CD4-positive, CD25-positive, alpha-beta regulatory T cell (primary cell): ENCODE data around the gene NUP62CL. TPM values are rescaled to one million over a fixed set of nuclear protein-coding genes. Genes with fewer than 3 reads are reported as not detected.

ENCODE experiments used
- ATAC-seq, 2 donors: fragments of 150-1000 bp; cut with Tn5 transposase; one replicate each; pipeline ENCODE4 v1.10.0; 2021; ENCODE audit warnings: low read depth in 2 of 2, moderate number of reproducible peaks in 2 of 2, moderate library complexity in 1 of 2
- DNase-seq, 3 donors: peaks; one replicate each; pipeline versions ENCODE4 v3.0.0 to v3.0.0-alpha.2; 2012 to 2022; ENCODE audit warnings: mixed read lengths in 1 of 3
- H3K27ac ChIP-seq: one replicate; pipeline ENCODE4 v1.7.0; 2013; ENCODE audit warnings: mild to moderate bottlenecking, low read length; ENCODE audit not compliant: insufficient read depth, poor library complexity, severe bottlenecking
- H3K27me3 ChIP-seq: one replicate; pipeline ENCODE4 v1.7.0; 2013; ENCODE audit warnings: low read length; ENCODE audit not compliant: control insufficient read depth, insufficient read depth
- H3K36me3 ChIP-seq: one replicate; pipeline ENCODE4 v1.7.0; 2013; ENCODE audit warnings: mild to moderate bottlenecking, low read length, moderate library complexity; ENCODE audit not compliant: control insufficient read depth, insufficient read depth
- H3K4me1 ChIP-seq: 2 replicates; pipeline ENCODE4 v1.7.0; 2013; ENCODE audit warnings: mild to moderate bottlenecking, low read length; ENCODE audit not compliant: insufficient read depth, control insufficient read depth, poor library complexity, severe bottlenecking
- H3K4me3 ChIP-seq: one replicate; pipeline ENCODE4 v1.7.0; 2013; ENCODE audit warnings: low read depth, mild to moderate bottlenecking, low read length, moderate library complexity
- H3K9me3 ChIP-seq, 2 experiments: 1 replicate in 1 of 2; 2 replicates in 1 of 2; pipeline ENCODE4 v1.7.0; 2013; ENCODE audit warnings: low read length in 2 of 2, mild to moderate bottlenecking in 1 of 2, moderate library complexity in 1 of 2; ENCODE audit not compliant: control insufficient read depth in 2 of 2
- H3K27ac Mint-ChIP-seq, 3 donors: one replicate each; pipeline ENCODE4 v1.8.0; 2020 to 2022; ENCODE audit warnings: mild to moderate bottlenecking in 3 of 3, mixed read lengths in 3 of 3, moderate library complexity in 2 of 3
- H3K27me3 Mint-ChIP-seq: one replicate; pipeline ENCODE4 v1.8.0; 2022; ENCODE audit warnings: mild to moderate bottlenecking, mixed read lengths
- H3K36me3 Mint-ChIP-seq: one replicate; pipeline ENCODE4 v1.8.0; 2020; ENCODE audit warnings: mixed read lengths
- H3K4me1 Mint-ChIP-seq, 4 donors: one replicate each; pipeline ENCODE4 v1.8.0; 2020 to 2022; ENCODE audit warnings: mixed read lengths in 4 of 4, mild to moderate bottlenecking in 1 of 4
- H3K4me3 Mint-ChIP-seq, 4 donors: one replicate each; pipeline ENCODE4 v1.8.0; 2020 to 2022; ENCODE audit warnings: mild to moderate bottlenecking in 4 of 4, mixed read lengths in 4 of 4, moderate library complexity in 3 of 4
- H3K9me3 Mint-ChIP-seq, 7 donors: one replicate each; pipeline ENCODE4 v1.8.0; 2020 to 2022; ENCODE audit warnings: mixed read lengths in 7 of 7, mild to moderate bottlenecking in 3 of 7, moderate library complexity in 2 of 7
- polyA plus RNA-seq, 4 donors: library from polyadenylated mRNA; unstranded; fragments of 300-500 nt; fragmentation: Illumina TruSeq; gene quantifications; one replicate each; pipeline ENCODE4 v1.2.3, GENCODE V29; 2021
- total RNA-seq: library from RNA; stranded (reverse); gene quantifications from one replicate; pipeline ENCODE4 v1.2.3, GENCODE V29; 2022

The NUP62CL gene
- total RNA-seq (3.3 TPM), polyA plus RNA-seq (1 to 10 TPM in 3 of 4 donors, under 1 TPM in 1; 0.80 to 2.3 (median 1.4) TPM)

- Mint-ChIP-seq H3K27me3 (no peaks in the 10 kb centered on the region), H3K4me3 (peak within 1 kb of the TSS; percentile 69 to 94 (median 88)), H3K36me3 (no peaks in the 10 kb centered on the region), H3K4me1 (peaks cover 0 to 8% (median 1%) of the 10 kb centered on the region in 4 donors), H3K9me3 (no peaks in the 10 kb centered on the region), H3K27ac (peak within 1 kb of the TSS; percentile 56 to 85 (median 65))
- Histone ChIP-seq H3K36me3 (no peaks in the 10 kb centered on the region), H3K9me3 (no peaks in the 10 kb centered on the region), H3K27me3 (no peaks in the 10 kb centered on the region), H3K4me3 (peak within 1 kb of the TSS; percentile 53), H3K4me1 (no peaks in the 10 kb centered on the region), H3K27ac (peak within 1 kb of the TSS; percentile 14)
- ATAC-seq: peak; percentile 88 to 92
- peak; percentile 64 to 74 (median 65) for DNase-seq
Observed at GRCh38 chrX:107205770-107206696, at the start of gene NUP62CL, which contains the start of gene DNAAF6. TSS of gene NUP62CL (minus strand) at chrX:107206433. CDS start at chrX:107175146, 31,287 bp downstream. TSS of gene DNAAF6 (plus strand) at chrX:107206611. CDS start at chrX:107212876, 6,265 bp downstream.

GRCh38 chrX:107228486-107228819 is 22.2 kb upstream of the NUP62CL start:
- no peak overlapping the region for H3K4me3 Mint-ChIP-seq
- no peaks in the 10 kb centered on the region for H3K36me3 Mint-ChIP-seq
- no peak overlapping the region for H3K27ac Mint-ChIP-seq

GRCh38 chrX:107227780-107228485 is 21.7 kb upstream of the NUP62CL start:
- Mint-ChIP-seq H3K4me3 (no peak overlapping the region), H3K4me1 (no peaks in the 10 kb centered on the region), H3K27ac (no peak overlapping the region), H3K36me3 (no peaks in the 10 kb centered on the region), H3K27me3 (peaks cover 6% of the 10 kb centered on the region), H3K9me3 (peaks cover 0 to 4% (median 0%) of the 10 kb centered on the region in 7 donors)
- DNase-seq: no peak
- Histone ChIP-seq H3K36me3 (no peaks in the 10 kb centered on the region), H3K4me1 (no peaks in the 10 kb centered on the region), H3K9me3 (no peaks in the 10 kb centered on the region), H3K27ac (no peak overlapping the region), H3K4me3 (no peak overlapping the region), H3K27me3 (no peaks in the 10 kb centered on the region)
- ATAC-seq: no peak

More at GRCh38 chrX:107228486-107228819, 22.2 kb upstream of the NUP62CL start:
- Mint-ChIP-seq H3K4me1 (no peaks in the 10 kb centered on the region), H3K27me3 (peaks cover 6% of the 10 kb centered on the region), H3K9me3 (peaks cover 0 to 4% (median 0%) of the 10 kb centered on the region in 7 donors)
- Histone ChIP-seq H3K4me1 (no peaks in the 10 kb centered on the region), H3K36me3 (no peaks in the 10 kb centered on the region), H3K4me3 (no peak overlapping the region), H3K27ac (no peak overlapping the region), H3K27me3 (no peaks in the 10 kb centered on the region), H3K9me3 (no peaks in the 10 kb centered on the region)
- DNase-seq (no peak), ATAC-seq (no peak)

- Mint-ChIP-seq H3K4me1 (no peaks in the 10 kb centered on the region), H3K27ac (no peak overlapping the region), H3K4me3 (no peak overlapping the region), H3K27me3 (peaks cover 6% of the 10 kb centered on the region), H3K36me3 (no peaks in the 10 kb centered on the region), H3K9me3 (peaks cover 0 to 4% (median 0%) of the 10 kb centered on the region in 7 donors)
- no peaks in the 10 kb centered on the region for H3K36me3 ChIP-seq
- H3K4me3 ChIP-seq: no peak overlapping the region
- DNase-seq (no peak), ATAC-seq (no peak)
- H3K27ac ChIP-seq: no peak overlapping the region
- no peaks in the 10 kb centered on the region for H3K27me3 ChIP-seq
- H3K9me3 ChIP-seq: no peaks in the 10 kb centered on the region
- no peaks in the 10 kb centered on the region for H3K4me1 ChIP-seq
Observed at GRCh38 chrX:107226757-107227156, 20.5 kb upstream of the NUP62CL start.

- Mint-ChIP-seq H3K4me1 (no peaks in the 10 kb centered on the region), H3K4me3 (no peak overlapping the region), H3K27me3 (peaks cover 22% of the 10 kb centered on the region), H3K27ac (no peak overlapping the region), H3K9me3 (peaks cover 0 to 1% (median 0%) of the 10 kb centered on the region in 7 donors), H3K36me3 (no peaks in the 10 kb centered on the region)
- H3K9me3 ChIP-seq: no peaks in the 10 kb centered on the region
- H3K27me3 ChIP-seq: peaks cover 4% of the 10 kb centered on the region
- ATAC-seq (no peak), DNase-seq (no peak)
- no peak overlapping the region for H3K4me3 ChIP-seq
- H3K4me1 ChIP-seq: no peaks in the 10 kb centered on the region
- H3K36me3 ChIP-seq: no peaks in the 10 kb centered on the region
- no peak overlapping the region for H3K27ac ChIP-seq
Observed at GRCh38 chrX:107213477-107213876, 7.2 kb upstream of the NUP62CL start.

GRCh38 chrX:107207943-107208342 is 1.7 kb upstream of the NUP62CL start:
- H3K27me3 Mint-ChIP-seq: peaks cover 5% of the 10 kb centered on the region
- Histone ChIP-seq H3K36me3 (no peaks in the 10 kb centered on the region), H3K27ac (no peak overlapping the region), H3K9me3 (no peaks in the 10 kb centered on the region), H3K4me1 (no peaks in the 10 kb centered on the region), H3K4me3 (no peak overlapping the region), H3K27me3 (no peaks in the 10 kb centered on the region)
- H3K4me1 Mint-ChIP-seq: peaks cover 0 to 8% (median 1%) of the 10 kb centered on the region in 4 donors
- H3K9me3 Mint-ChIP-seq: no peaks in the 10 kb centered on the region
- H3K36me3 Mint-ChIP-seq: no peaks in the 10 kb centered on the region
- peak overlapping the region in 2 of 4 donors; percentile 36 to 77 for H3K4me3 Mint-ChIP-seq
- no peak for DNase-seq
- ATAC-seq: no peak
- no peak overlapping the region for H3K27ac Mint-ChIP-seq

- H3K27me3 ChIP-seq: no peaks in the 10 kb centered on the region
- peak overlapping the region in 1 of 4 donors; percentile 2 for H3K4me3 Mint-ChIP-seq
- DNase-seq: no peak
Observed at GRCh38 chrX:107207089-107207488, 856 bp upstream of the NUP62CL start.

More at GRCh38 chrX:107207089-107207488, 856 bp upstream of the NUP62CL start:
- no peak overlapping the region for H3K27ac Mint-ChIP-seq
- Histone ChIP-seq H3K4me1 (no peaks in the 10 kb centered on the region), H3K9me3 (no peaks in the 10 kb centered on the region), H3K36me3 (no peaks in the 10 kb centered on the region), H3K27ac (no peak overlapping the region), H3K4me3 (no peak overlapping the region)
- peaks cover 0 to 8% (median 1%) of the 10 kb centered on the region in 4 donors for H3K4me1 Mint-ChIP-seq
- no peak for ATAC-seq
- no peaks in the 10 kb centered on the region for H3K9me3 Mint-ChIP-seq
- H3K27me3 Mint-ChIP-seq: no peaks in the 10 kb centered on the region
- no peaks in the 10 kb centered on the region for H3K36me3 Mint-ChIP-seq
